ENCODE data around the gene MOCOS. TPM values are rescaled to one million over a fixed set of nuclear protein-coding genes. Genes with fewer than 3 reads are reported as not detected.
A peak's percentile ranks its signal among the peaks of the same experiment; 100 is the strongest.

Gene MOCOS
- total and polyA plus RNA-seq, 9 donors = 5.4 to 35.5 (median 8.8) TPM

- intact Hi-C loops (cut with DNase I) = loop anchor here in 1 of 4 donors (10.0 kb wide), 1 partner anchor 1285 kb away; no protein-coding TSS in a partner anchor
- TF ChIP-seq EP300 (IDR thresholded peaks at IDR 0.05) (no peak), POLR2A (IDR thresholded peaks at IDR 0.05) (no peak), CTCF (IDR thresholded peaks at IDR 0.05) (no peak)
Measured at GRCh38 chr18:36169938-36170337, 17.4 kb upstream of the MOCOS start.

GRCh38 chr18:36175481-36175880 is 11.8 kb upstream of the MOCOS start:
- WGBS, 3 donors = 81 to 94% (median 92%) methylated on average over 1 of the region's 1 CpG
- peaks cover 6% of the 10 kb centered on the region for H3K4me1 ChIP-seq (ENCODE audit: insufficient read depth)
- H3K27me3 ChIP-seq = no peaks in the 10 kb centered on the region
- H3K9me3 ChIP-seq = no peaks in the 10 kb centered on the region
- H3K36me3 ChIP-seq = no peaks in the 10 kb centered on the region
- no peak for DNase-seq
- intact Hi-C loops (cut with DNase I) = loop anchor here in 1 of 4 donors (10.0 kb wide), 1 partner anchor 1279 kb away; no protein-coding TSS in a partner anchor
- no peak overlapping the region for H3K4me3 ChIP-seq
- no peak for TF ChIP-seq POLR2A (IDR thresholded peaks at IDR 0.05)
- no peak for TF ChIP-seq EP300 (IDR thresholded peaks at IDR 0.05)
- TF ChIP-seq CTCF (IDR thresholded peaks at IDR 0.05) = no peak
- H3K27ac ChIP-seq = peak overlapping the region in 1 of 2 donors; percentile 34

More at GRCh38 chr18:36169938-36170337, 17.4 kb upstream of the MOCOS start:
- H3K27me3 ChIP-seq = no peaks in the 10 kb centered on the region
- WGBS, 3 donors = 75 to 83% (median 79%) methylated on average over 5 of the region's 5 CpGs
- no peak overlapping the region for H3K27ac ChIP-seq
- H3K4me1 ChIP-seq (ENCODE audit: insufficient read depth) = no peaks in the 10 kb centered on the region
- no peaks in the 10 kb centered on the region for H3K9me3 ChIP-seq
- no peaks in the 10 kb centered on the region for H3K36me3 ChIP-seq
- DNase-seq = no peak
- H3K4me3 ChIP-seq = no peak overlapping the region

- DNase-seq = no peak
- no peak overlapping the region for H3K27ac ChIP-seq
- TF ChIP-seq EP300 (IDR thresholded peaks at IDR 0.05) (no peak), CTCF (IDR thresholded peaks at IDR 0.05) (no peak), POLR2A (IDR thresholded peaks at IDR 0.05) (no peak)
- no peaks in the 10 kb centered on the region for H3K27me3 ChIP-seq
- H3K36me3 ChIP-seq = no peaks in the 10 kb centered on the region
- intact Hi-C loops (cut with DNase I) = loop anchor here in 1 of 4 donors (10.0 kb wide), 1 partner anchor 1279 kb away; no protein-coding TSS in a partner anchor
- H3K9me3 ChIP-seq = no peaks in the 10 kb centered on the region
- H3K4me3 ChIP-seq = no peak overlapping the region
- peaks cover 9% of the 10 kb centered on the region for H3K4me1 ChIP-seq (ENCODE audit: insufficient read depth)
- WGBS, 3 donors = 93 to 97% (median 95%) methylated on average over 2 of the region's 2 CpGs
Measured at GRCh38 chr18:36176177-36176584, 11.1 kb upstream of the MOCOS start.

DNA sequence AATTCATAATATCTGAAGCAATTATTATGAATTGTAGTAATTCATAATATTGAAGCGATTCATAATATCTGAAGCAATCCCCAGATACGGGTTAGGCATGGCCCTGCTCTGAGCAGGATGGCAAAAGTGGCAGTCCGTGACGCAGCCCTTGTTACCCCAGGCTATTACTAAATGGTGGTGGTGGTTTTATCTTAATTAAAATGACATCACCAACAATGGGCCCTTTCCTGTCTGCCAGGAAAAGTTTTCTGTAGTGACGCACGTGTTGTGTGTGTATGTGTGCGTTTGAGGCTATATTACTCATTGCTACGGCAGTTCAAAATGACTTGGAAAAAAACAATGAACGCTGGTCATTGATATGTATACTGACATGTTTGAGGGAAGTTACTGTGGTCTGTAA is 10.6 kb upstream of the MOCOS start:
- TF ChIP-seq CTCF (IDR thresholded peaks at IDR 0.05) (no peak), POLR2A (IDR thresholded peaks at IDR 0.05) (no peak), EP300 (IDR thresholded peaks at IDR 0.05) (no peak)
- H3K27me3 ChIP-seq = no peaks in the 10 kb centered on the region
- DNase-seq = no peak
- peaks cover 12% of the 10 kb centered on the region for H3K4me1 ChIP-seq (ENCODE audit: insufficient read depth)
- no peaks in the 10 kb centered on the region for H3K36me3 ChIP-seq
- H3K9me3 ChIP-seq = no peaks in the 10 kb centered on the region
- no peak overlapping the region for H3K27ac ChIP-seq
- intact Hi-C loops (cut with DNase I) = loop anchor here in 1 of 4 donors (10.0 kb wide), 1 partner anchor 1278 kb away; no protein-coding TSS in a partner anchor
- no peak overlapping the region for H3K4me3 ChIP-seq
- WGBS, 3 donors = 87 to 92% (median 91%) methylated on average over 9 of the region's 9 CpGs

Data from ovary (tissue), 9 donors.